T47D (cell line): Measurements from ENCODE around the gene BRD1.
A peak's percentile ranks its signal among the peaks of the same experiment; 100 is the strongest.
"Not testable (repeated sequence)": the region's sequence is repeated elsewhere in the genome, so short reads cannot be mapped to it uniquely, and the experiment has no call there.

ENCODE experiments used
- DNase-seq, 2 experiments: peaks; one replicate each; pipeline versions ENCODE4 v3.0.0 to v3.0.0-alpha.2; 2011 to 2012; ENCODE audit warnings: low read depth in 1 of 2, low spot score in 1 of 2
- JUND ChIP-seq: IDR thresholded peaks from 2 replicates; pipeline ENCODE4 v1.6.1; 2012; ENCODE audit warnings: low read depth
- in situ Hi-C: cut with HindIII; loops from 2 replicates; pipeline ENCODE4 v1.10.0; 2016; ENCODE audit warnings: low sequenced_read_pairs, low pct_unique_long_range_greater_than_20kb

BRD1 gene

GRCh38 chr22:49828599-49828965 lies 909 bp upstream of the BRD1 start:
- no peak for DNase-seq
- TF ChIP-seq JUND: no peak
- in situ Hi-C loops: no loop called here

- in situ Hi-C loops: no loop called here
- no peak for TF ChIP-seq JUND
- no peak for DNase-seq
Observed at GRCh38 chr22:49827271-49827852, 311 bp downstream of the BRD1 start.

- no peak for TF ChIP-seq JUND
- peak in 1 of 2 experiments; percentile 22 for DNase-seq
- in situ Hi-C loops: no loop called here
Observed at GRCh38 chr22:49826603-49827270, 936 bp downstream of the BRD1 start.

- no peak for DNase-seq
- in situ Hi-C loops: no loop called here
- no peak for TF ChIP-seq JUND
Observed at GRCh38 chr22:49825944-49826602, 1.6 kb downstream of the BRD1 start.

- in situ Hi-C loops: no loop called here
- no peak for DNase-seq
- TF ChIP-seq JUND: no peak
Observed at GRCh38 chr22:49825436-49825835, 2.2 kb downstream of the BRD1 start.

GRCh38 chr22:49824936-49825335 lies 2.7 kb downstream of the BRD1 start:
- no peak for DNase-seq
- in situ Hi-C loops: no loop called here
- TF ChIP-seq JUND: no peak

- DNase-seq: no peak
- no peak for TF ChIP-seq JUND
- in situ Hi-C loops: no loop called here
Observed at GRCh38 chr22:49824185-49824925, 3.3 kb downstream of the BRD1 start.

- in situ Hi-C loops: no loop called here
- DNase-seq: no peak
- TF ChIP-seq JUND: no peak
Observed at GRCh38 chr22:49823289-49824045, 4.2 kb downstream of the BRD1 start.

- in situ Hi-C loops, DNase-seq: not testable (repeated sequence)
Observed at GRCh38 chr22:49821741-49822140, 5.9 kb downstream of the BRD1 start.

- in situ Hi-C loops: no loop called here
- TF ChIP-seq JUND: no peak
- DNase-seq: no peak
Observed at GRCh38 chr22:49820984-49821383, 6.7 kb downstream of the BRD1 start.

GRCh38 chr22:49817359-49817758 lies 10.3 kb downstream of the BRD1 start:
- DNase-seq: no peak
- no peak for TF ChIP-seq JUND
- in situ Hi-C loops: no loop called here

- no peak for DNase-seq
- no peak for TF ChIP-seq JUND
- in situ Hi-C loops: no loop called here
Observed at GRCh38 chr22:49815641-49816091, 12.0 kb downstream of the BRD1 start.

GRCh38 chr22:49814856-49815255 lies 12.8 kb downstream of the BRD1 start:
- no peak for TF ChIP-seq JUND
- DNase-seq: no peak
- in situ Hi-C loops: no loop called here
